Measurements from ENCODE around the gene TP53AIP1.

TP53AIP1 gene

DNA sequence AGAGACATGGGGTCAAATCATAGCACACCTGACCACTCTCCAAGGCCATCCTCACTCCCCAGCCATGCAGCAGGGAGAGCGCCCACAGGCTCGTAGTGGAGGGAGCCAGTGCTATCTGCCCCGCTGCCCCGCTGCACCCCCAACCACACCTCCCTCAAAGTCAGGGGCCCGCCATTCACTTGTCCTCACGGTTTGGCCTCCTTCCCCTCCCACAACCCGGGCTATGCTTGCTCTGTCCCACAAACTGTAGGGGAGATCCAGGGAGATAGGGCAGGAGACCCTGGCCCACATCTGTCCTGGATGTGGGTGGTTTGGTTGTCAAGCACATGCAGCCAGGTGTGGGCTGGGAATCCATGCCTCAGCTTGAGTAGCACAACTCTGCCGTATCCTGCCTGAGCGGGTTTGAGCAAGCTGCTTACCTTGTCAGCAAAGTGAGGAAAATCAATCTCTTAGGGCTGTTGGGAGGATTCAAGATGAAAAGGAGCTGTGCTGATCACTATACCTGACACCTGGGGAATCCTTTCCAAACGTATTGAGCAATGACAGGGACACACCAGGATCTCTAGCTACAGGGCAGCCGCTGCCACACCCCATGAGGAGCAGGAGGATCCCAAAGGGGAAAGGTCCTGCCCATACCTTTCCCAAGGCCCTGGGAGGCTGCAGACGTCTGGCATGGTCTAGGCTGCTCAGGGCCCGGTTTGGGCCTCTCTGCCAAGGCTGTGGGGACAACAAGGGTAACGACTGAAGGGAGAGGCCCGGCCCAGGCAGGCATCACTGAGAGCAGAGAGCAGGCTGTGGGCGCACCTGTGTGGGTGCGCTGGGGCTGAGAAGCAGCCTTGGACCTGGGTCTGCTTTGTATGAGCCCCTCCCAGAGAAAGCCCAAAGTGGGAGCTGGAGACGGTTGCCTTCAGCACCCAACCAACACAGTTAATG, 28.2 kb downstream of the TP53AIP1 start:
- CTCF ChIA-PET: interaction anchor here (1.7 kb wide), 1 partner anchor 9 kb away, joined by 3 read pairs; no protein-coding TSS in a partner anchor
- no peak for TF ChIP-seq TARDBP (IDR thresholded peaks at IDR 0.05)
- no peak for TF ChIP-seq SUZ12 (IDR thresholded peaks at IDR 0.05)
- TF ChIP-seq L3MBTL2 (conservative IDR thresholded peaks at IDR 0.05): no peak
- TF ChIP-seq ELF4 (IDR thresholded peaks at IDR 0.05): no peak
- TF ChIP-seq CTBP1 (IDR thresholded peaks at IDR 0.05; ENCODE audit: borderline replicate concordance): no peak
- TF ChIP-seq HDGF (IDR thresholded peaks at IDR 0.05; ENCODE audit: borderline replicate concordance): no peak
- TF ChIP-seq NFRKB (IDR thresholded peaks at IDR 0.05): no peak
- no peak for TF ChIP-seq SP1 (IDR thresholded peaks at IDR 0.05)
- TF ChIP-seq, protein P1, sequence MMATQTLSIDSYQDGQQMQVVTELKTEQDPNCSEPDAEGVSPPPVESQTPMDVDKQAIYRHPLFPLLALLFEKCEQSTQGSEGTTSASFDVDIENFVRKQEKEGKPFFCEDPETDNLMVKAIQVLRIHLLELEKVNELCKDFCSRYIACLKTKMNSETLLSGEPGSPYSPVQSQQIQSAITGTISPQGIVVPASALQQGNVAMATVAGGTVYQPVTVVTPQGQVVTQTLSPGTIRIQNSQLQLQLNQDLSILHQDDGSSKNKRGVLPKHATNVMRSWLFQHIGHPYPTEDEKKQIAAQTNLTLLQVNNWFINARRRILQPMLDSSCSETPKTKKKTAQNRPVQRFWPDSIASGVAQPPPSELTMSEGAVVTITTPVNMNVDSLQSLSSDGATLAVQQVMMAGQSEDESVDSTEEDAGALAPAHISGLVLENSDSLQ (IDR thresholded peaks at IDR 0.05): no peak
- no peak for TF ChIP-seq FOXA1 (IDR thresholded peaks at IDR 0.05)
- no peak for DNase-seq (ENCODE audit: extremely low spot score)
- POLR2A ChIA-PET: no interaction called here

DNA sequence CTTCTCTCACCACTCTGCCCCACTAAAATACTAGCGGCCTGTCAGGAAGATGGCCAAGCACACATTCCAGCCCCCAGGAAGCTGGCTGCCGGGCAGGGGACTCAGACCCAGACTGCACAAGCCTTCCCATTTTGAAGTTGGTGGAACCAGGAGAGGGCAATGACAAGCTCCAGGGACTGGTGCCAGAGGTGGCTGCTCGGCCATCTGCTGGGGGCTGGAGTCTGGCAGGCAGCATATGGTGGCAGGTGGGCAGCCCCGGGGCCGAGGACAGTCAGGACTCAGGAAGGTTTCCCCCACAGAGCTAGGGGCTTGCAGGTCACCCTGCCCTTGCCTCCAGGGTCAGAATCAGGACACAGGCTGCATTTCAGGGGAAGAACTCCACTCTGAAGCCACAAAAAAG, 28.9 kb downstream of the TP53AIP1 start:
- DNase-seq (ENCODE audit: extremely low spot score): no peak
- CTCF ChIA-PET: interaction anchor here (0.6 to 1.7 kb wide), 2 partner anchors 8 to 1515 kb away, joined by 3 read pairs; partner anchors contain the start of gene ADAMTS8
- POLR2A ChIA-PET: no interaction called here
- TF ChIP-seq HDGF (IDR thresholded peaks at IDR 0.05; ENCODE audit: borderline replicate concordance): no peak
- TF ChIP-seq, protein P1 (IDR thresholded peaks at IDR 0.05): no peak
- TF ChIP-seq NFRKB (IDR thresholded peaks at IDR 0.05): no peak
- no peak for TF ChIP-seq ZNF384 (IDR thresholded peaks at IDR 0.05)
- no peak for TF ChIP-seq ARNT (IDR thresholded peaks at IDR 0.05)
- TF ChIP-seq SUZ12 (IDR thresholded peaks at IDR 0.05): no peak

- TF ChIP-seq SUZ12 (IDR thresholded peaks at IDR 0.05) (no peak), ARNT (IDR thresholded peaks at IDR 0.05) (no peak), SP1 (IDR thresholded peaks at IDR 0.05) (no peak), HDGF (IDR thresholded peaks at IDR 0.05; ENCODE audit: borderline replicate concordance) (no peak), FOXA1 (IDR thresholded peaks at IDR 0.05) (no peak), FOXM1 (IDR thresholded peaks at IDR 0.05; ENCODE audit: borderline replicate concordance) (no peak), FOXK2 (IDR thresholded peaks at IDR 0.05) (no peak), ELF4 (IDR thresholded peaks at IDR 0.05) (no peak), ZNF384 (IDR thresholded peaks at IDR 0.05) (no peak)
- TF ChIP-seq, protein P1 (IDR thresholded peaks at IDR 0.05): no peak
- ChIA-PET POLR2A (no interaction called here), CTCF (no interaction called here)
- no peak for DNase-seq (ENCODE audit: extremely low spot score)
Measured at GRCh38 chr11:128911701-128912100, 31.0 kb downstream of the TP53AIP1 start.

DNA sequence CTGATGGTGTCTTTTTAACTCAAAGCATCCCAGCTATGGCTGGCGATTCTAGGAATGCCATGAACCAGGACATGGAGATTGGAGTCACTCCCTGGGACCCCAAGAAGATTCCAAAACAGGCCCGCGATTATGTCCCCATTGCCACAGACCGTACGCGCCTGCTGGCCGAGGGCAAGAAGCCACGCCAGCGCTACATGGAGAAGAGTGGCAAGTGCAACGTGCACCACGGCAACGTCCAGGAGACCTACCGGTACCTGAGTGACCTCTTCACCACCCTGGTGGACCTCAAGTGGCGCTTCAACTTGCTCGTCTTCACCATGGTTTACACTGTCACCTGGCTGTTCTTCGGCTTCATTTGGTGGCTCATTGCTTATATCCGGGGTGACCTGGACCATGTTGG, 31.4 kb downstream of the TP53AIP1 start:
- TF ChIP-seq L3MBTL2 (conservative IDR thresholded peaks at IDR 0.05) (no peak), LEF1 (IDR thresholded peaks at IDR 0.05; ENCODE audit: borderline replicate concordance) (no peak), FOXM1 (IDR thresholded peaks at IDR 0.05; ENCODE audit: borderline replicate concordance) (no peak), ELF4 (IDR thresholded peaks at IDR 0.05) (no peak), SUZ12 (IDR thresholded peaks at IDR 0.05) (no peak), CTBP1 (IDR thresholded peaks at IDR 0.05; ENCODE audit: borderline replicate concordance) (no peak), NFRKB (IDR thresholded peaks at IDR 0.05) (no peak), ZNF384 (IDR thresholded peaks at IDR 0.05) (no peak), TARDBP (IDR thresholded peaks at IDR 0.05) (no peak), FOXK2 (IDR thresholded peaks at IDR 0.05) (no peak), FOXA1 (IDR thresholded peaks at IDR 0.05) (no peak), ARNT (IDR thresholded peaks at IDR 0.05) (no peak), SP1 (IDR thresholded peaks at IDR 0.05) (no peak), HDGF (IDR thresholded peaks at IDR 0.05; ENCODE audit: borderline replicate concordance) (no peak), BHLHE40 (IDR thresholded peaks at IDR 0.05; ENCODE audit: borderline replicate concordance) (no peak)
- TF ChIP-seq, protein P1 (IDR thresholded peaks at IDR 0.05): no peak
- DNase-seq (ENCODE audit: extremely low spot score): no peak
- POLR2A ChIA-PET: no interaction called here
- CTCF ChIA-PET: no interaction called here

- DNase-seq (ENCODE audit: extremely low spot score): no peak
- ChIA-PET POLR2A (no interaction called here), CTCF (no interaction called here)
- TF ChIP-seq TARDBP (IDR thresholded peaks at IDR 0.05) (no peak), LEF1 (IDR thresholded peaks at IDR 0.05; ENCODE audit: borderline replicate concordance) (no peak), ELF4 (IDR thresholded peaks at IDR 0.05) (no peak), CTBP1 (IDR thresholded peaks at IDR 0.05; ENCODE audit: borderline replicate concordance) (no peak), BHLHE40 (IDR thresholded peaks at IDR 0.05; ENCODE audit: borderline replicate concordance) (no peak), NFRKB (IDR thresholded peaks at IDR 0.05) (no peak), FOXK2 (IDR thresholded peaks at IDR 0.05) (no peak), FOXA1 (IDR thresholded peaks at IDR 0.05) (no peak), SUZ12 (IDR thresholded peaks at IDR 0.05) (no peak), ARNT (IDR thresholded peaks at IDR 0.05) (no peak), HDGF (IDR thresholded peaks at IDR 0.05; ENCODE audit: borderline replicate concordance) (no peak), FOXM1 (IDR thresholded peaks at IDR 0.05; ENCODE audit: borderline replicate concordance) (no peak), ZNF384 (IDR thresholded peaks at IDR 0.05) (no peak), L3MBTL2 (conservative IDR thresholded peaks at IDR 0.05) (no peak), SP1 (IDR thresholded peaks at IDR 0.05) (no peak)
- TF ChIP-seq, protein P1 (IDR thresholded peaks at IDR 0.05): no peak
Measured at GRCh38 chr11:128910576-128910975, 32.1 kb downstream of the TP53AIP1 start.

All from HEK293T (cell line).